Activated B cell treated with CpG ODN at 0.5 μM for 24 hours (primary cell): ENCODE results near the gene GPR148. TPM values are rescaled to one million over a fixed set of nuclear protein-coding genes. Genes with fewer than 3 reads are reported as not detected.

Experiments
- ATAC-seq: fragments of 200-7000 bp; cut with Tn5 transposase; one replicate; pipeline ENCODE4 v1.10.0; 2021; ENCODE audit warnings: low read depth, mild to moderate bottlenecking, moderate library complexity
- CTCF ChIA-PET: fragments of 350-600 bp; sonication (Branson Sonifier 250); formaldehyde crosslinking; loops from one replicate; lab custom pipeline; 2021; ENCODE audit warnings: antibody characterized with exemption; lab: Charles Lee
- POLR2A ChIA-PET: fragments of 350-600 bp; sonication (Branson Sonifier 250); formaldehyde crosslinking; loops from one replicate; lab custom pipeline; 2021; ENCODE audit warnings: antibody characterized with exemption; lab: Charles Lee
- DNase-seq: peaks from one replicate; pipeline ENCODE4 v3.0.0; 2022
- H3K27ac Mint-ChIP-seq: one replicate; pipeline ENCODE4 v1.8.0; 2020; ENCODE audit warnings: mixed read lengths
- H3K27me3 Mint-ChIP-seq: one replicate; pipeline ENCODE4 v1.8.0; 2021; ENCODE audit warnings: mixed read lengths
- H3K36me3 Mint-ChIP-seq: one replicate; pipeline ENCODE4 v1.8.0; 2021; ENCODE audit warnings: low read depth, mixed read lengths
- H3K4me1 Mint-ChIP-seq: one replicate; pipeline ENCODE4 v1.8.0; 2021; ENCODE audit warnings: mixed read lengths
- H3K4me3 Mint-ChIP-seq: one replicate; pipeline ENCODE4 v1.8.0; 2020; ENCODE audit warnings: mild to moderate bottlenecking, mixed read lengths
- H3K9me3 Mint-ChIP-seq: one replicate; pipeline ENCODE4 v1.8.0; 2020; ENCODE audit warnings: mixed read lengths
- CTCF ChIP-seq: fragments of 200-600 bp; IDR thresholded peaks from one replicate; pipeline ENCODE4 v1.8.0; 2022; ENCODE audit warnings: antibody characterized with exemption, mild to moderate bottlenecking
- intact Hi-C: fragments of 100-400 bp; cut with micrococcal nuclease; formaldehyde crosslinking; loops from one replicate; pipeline ENCODE4 v1.15.1; 2024
- total RNA-seq: library from RNA; stranded (reverse); gene quantifications from 2 replicates; pipeline ENCODE4 v1.2.3, GENCODE V29; 2022

Gene GPR148
- total RNA-seq, 1 donor from 2014 or later: not detected

DNA sequence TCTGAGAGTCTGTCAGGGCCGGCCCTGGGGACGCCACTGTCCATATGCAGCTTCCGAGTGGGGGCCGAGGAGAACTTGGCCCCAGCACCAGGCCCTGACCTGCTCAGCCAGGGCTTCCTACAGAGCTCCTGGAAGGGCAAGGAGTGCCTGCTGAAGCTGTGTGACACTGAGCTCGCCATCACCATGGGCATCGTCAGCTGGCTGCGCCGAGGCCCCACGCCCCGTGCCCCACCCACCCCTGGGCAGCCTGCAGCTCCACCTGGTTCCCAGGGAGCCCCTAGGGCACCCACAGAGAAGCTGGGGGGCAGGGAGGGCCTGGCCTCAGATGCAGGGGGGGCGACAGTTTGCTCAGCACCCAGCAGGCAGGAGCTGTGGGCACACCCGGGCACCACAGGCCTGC is 34.5 kb downstream of the GPR148 start:
- no peak overlapping the region for H3K4me3 Mint-ChIP-seq
- ChIA-PET CTCF (no interaction called here), POLR2A (interaction anchor here (0.6 kb wide), 1 partner anchor 194 kb away, joined by 3 read pairs; no protein-coding TSS in a partner anchor)
- H3K4me1 Mint-ChIP-seq: no peaks in the 10 kb centered on the region
- intact Hi-C loops: no loop called here
- TF ChIP-seq CTCF: no peak
- ATAC-seq: no peak
- no peaks in the 10 kb centered on the region for H3K9me3 Mint-ChIP-seq
- DNase-seq: no peak
- no peak overlapping the region for H3K27ac Mint-ChIP-seq
- H3K27me3 Mint-ChIP-seq: peaks cover 22% of the 10 kb centered on the region
- no peaks in the 10 kb centered on the region for H3K36me3 Mint-ChIP-seq

DNA sequence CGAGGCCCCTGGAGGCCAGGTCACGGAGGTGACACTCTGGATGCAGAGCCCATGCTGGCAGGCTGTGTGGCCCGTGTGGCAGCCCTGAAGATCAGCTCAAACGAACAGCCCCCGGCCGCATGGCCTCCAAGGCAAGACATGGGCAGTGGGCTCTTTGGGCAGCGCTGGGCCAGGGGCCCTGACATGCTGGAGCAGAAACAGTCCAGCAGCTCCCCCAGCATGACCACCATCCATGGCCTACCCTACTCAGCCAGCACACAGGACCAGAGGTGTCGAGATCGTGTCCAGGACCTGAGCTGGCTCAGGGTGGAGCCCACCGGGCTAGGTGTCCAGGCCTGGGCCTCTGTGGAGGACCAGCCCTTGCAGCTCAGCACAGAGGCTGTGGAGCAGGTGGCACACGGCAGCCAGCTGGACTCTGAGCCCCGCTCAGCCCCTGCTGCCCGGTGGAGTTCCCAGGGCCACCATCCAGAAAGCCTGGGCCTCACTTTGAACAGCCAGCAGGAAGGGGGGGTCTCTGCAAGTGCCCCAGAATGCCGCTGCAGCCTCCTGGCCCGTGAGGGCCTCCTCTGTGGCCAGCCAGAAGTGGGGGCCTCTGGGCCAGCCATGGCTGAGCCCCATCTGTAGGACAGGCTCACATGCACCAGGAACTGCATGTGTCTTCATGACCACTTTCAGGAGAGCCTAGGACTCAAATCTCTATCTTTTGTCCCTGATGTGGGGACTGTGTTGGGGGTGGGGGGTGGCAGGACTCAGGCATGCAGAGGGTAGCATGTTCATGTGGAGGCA is 35.4 kb downstream of the GPR148 start:
- ChIA-PET CTCF (no interaction called here), POLR2A (interaction anchor here (0.6 kb wide), 1 partner anchor 193 kb away, joined by 3 read pairs; no protein-coding TSS in a partner anchor)
- intact Hi-C loops: no loop called here
- DNase-seq (no peak), ATAC-seq (no peak)
- Mint-ChIP-seq H3K9me3 (no peaks in the 10 kb centered on the region), H3K27me3 (peaks cover 15% of the 10 kb centered on the region), H3K27ac (no peak overlapping the region), H3K36me3 (no peaks in the 10 kb centered on the region), H3K4me3 (no peak overlapping the region), H3K4me1 (no peaks in the 10 kb centered on the region)
- no peak for TF ChIP-seq CTCF

DNA sequence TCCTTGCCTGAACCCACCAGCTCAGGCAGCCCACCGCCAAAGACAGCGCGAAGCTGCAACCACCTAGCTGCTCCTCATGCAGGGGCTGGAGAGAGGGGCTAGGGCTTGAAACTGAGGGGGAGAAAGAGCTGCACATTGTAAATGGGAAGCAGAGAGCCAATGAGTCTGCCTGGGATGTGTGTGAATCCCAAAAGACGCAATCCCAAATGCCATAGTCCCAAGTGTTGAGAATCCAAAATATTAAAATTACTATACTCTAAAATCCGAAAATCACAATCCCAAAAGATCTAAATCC is 35.9 kb downstream of the GPR148 start:
- Mint-ChIP-seq H3K27me3 (peaks cover 15% of the 10 kb centered on the region), H3K36me3 (no peaks in the 10 kb centered on the region), H3K4me3 (no peak overlapping the region), H3K9me3 (no peaks in the 10 kb centered on the region), H3K4me1 (no peaks in the 10 kb centered on the region), H3K27ac (no peak overlapping the region)
- ChIA-PET POLR2A (no interaction called here), CTCF (no interaction called here)
- ATAC-seq: no peak
- TF ChIP-seq CTCF: no peak
- intact Hi-C loops: no loop called here
- DNase-seq: no peak

DNA sequence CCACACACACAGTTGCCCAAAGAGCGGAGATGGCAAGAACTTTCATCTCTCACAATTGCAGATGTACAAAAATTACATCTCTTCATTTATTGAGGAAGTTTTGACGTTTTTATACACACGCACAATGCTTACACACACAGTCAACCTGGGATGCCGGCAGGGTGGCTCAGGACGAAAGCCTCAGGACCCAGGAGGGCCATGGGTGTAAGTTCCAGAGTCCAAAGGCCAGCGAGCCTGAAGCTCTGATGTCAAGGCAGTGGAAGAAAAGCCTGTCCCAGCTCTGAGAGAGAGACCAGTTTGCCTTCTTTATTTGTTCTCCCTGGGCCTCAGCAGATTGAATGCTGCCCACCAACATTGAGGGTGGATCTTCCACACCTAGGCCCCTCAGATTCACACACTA is 36.6 kb downstream of the GPR148 start:
- DNase-seq: no peak
- CTCF ChIA-PET: no interaction called here
- ATAC-seq: no peak
- Mint-ChIP-seq H3K27ac (no peak overlapping the region), H3K27me3 (peaks cover 15% of the 10 kb centered on the region), H3K4me3 (no peak overlapping the region), H3K9me3 (no peaks in the 10 kb centered on the region), H3K4me1 (no peaks in the 10 kb centered on the region), H3K36me3 (no peaks in the 10 kb centered on the region)
- POLR2A ChIA-PET: no interaction called here
- intact Hi-C loops: no loop called here
- no peak for TF ChIP-seq CTCF

DNA sequence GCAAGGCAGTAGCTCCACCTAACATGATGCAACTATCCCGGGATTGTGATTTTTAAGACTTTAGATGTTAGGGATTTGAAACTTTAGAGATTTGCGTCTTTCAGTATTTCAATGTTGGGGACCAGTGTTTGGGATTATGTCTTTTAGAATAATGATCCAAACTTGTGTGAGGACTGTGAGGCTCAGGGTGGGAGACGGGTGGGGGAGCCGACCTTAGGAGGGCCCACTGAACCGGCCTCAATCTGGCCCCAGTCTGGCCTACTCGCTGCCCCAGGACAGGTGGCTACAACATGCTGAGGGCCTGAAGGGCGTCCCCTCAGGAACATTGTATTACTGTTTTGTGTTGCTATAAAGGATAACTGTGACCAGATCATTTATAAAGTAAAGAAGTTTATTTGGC is 37.2 kb downstream of the GPR148 start:
- H3K4me1 Mint-ChIP-seq: no peaks in the 10 kb centered on the region
- ATAC-seq (no peak), DNase-seq (no peak)
- TF ChIP-seq CTCF: no peak
- POLR2A ChIA-PET: no interaction called here
- H3K4me3 Mint-ChIP-seq: no peak overlapping the region
- H3K27ac Mint-ChIP-seq: no peak overlapping the region
- peaks cover 11% of the 10 kb centered on the region for H3K27me3 Mint-ChIP-seq
- intact Hi-C loops: no loop called here
- no peaks in the 10 kb centered on the region for H3K36me3 Mint-ChIP-seq
- CTCF ChIA-PET: no interaction called here
- no peaks in the 10 kb centered on the region for H3K9me3 Mint-ChIP-seq
